Inflammatory macrophage treated with lipopolysaccharide for 1 hour (primary cell): Measurements from ENCODE around the gene ST3GAL3.

Source experiments
- DNase-seq, 2 donors: peaks; one replicate each; pipeline ENCODE4 v3.0.0-alpha.2; 2020 to 2022

ST3GAL3 gene

DNA sequence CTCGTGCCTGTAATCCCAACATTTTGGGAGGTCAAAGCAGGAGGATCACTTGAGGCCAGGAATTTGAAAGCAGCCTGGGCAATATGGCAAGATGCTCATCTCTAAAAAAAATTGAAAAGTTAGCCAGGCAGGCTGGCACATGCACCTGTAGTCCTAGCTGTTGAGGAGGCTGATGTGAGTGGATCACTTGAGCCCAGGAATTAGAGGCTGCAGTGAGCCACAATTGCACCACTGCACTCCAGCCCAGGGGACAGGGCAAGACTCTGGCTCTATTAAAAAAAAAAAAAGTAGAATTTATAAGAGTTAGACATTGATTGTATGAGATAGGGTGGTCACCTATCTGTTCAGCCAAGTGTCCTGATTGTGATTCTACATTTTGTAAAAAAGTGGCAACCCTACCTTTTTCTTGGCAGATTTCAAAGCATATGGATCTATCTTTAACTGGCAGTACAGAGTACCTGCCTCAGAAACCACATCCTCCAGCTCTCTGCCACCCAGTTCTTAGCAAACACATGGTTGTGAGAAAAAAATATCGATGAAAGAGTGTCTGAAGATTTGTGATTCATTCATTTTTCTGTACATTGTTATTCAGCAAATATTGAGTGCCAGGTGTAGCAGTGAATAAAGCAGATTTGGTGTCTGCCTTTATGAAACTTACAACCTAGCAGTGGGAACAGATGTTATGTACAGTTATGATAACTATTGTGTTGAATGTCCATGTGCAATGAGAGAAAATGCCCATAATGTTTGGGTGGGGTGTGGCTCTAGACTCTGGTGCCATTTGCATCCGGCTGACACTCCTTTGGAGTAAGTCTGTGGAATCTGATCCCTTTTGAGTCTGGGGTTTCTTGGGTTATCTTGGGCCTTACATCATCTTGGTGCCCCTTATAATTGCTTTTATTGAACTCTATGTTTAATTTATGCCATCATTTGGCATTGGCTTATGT lies 82.5 kb downstream of the ST3GAL3 start:
- DNase-seq: no peak

DNA sequence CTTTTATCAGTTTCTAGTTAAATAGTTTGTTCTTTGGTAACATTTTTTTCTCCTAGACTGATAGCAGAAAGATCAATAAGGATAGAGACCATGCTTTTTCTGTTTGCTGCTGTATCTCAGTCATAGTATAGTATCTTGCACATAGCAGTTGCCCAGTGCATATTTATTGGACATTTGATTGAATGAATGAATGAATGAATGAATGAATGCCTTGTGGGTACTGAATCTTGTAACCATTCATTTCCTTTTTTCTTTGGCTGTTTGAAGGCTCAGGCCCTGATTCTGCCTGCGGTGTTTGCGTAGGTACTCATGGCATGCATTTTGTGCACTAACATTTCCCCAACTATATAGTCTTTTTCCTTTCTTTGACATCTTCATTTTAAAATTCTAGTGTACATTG lies 83.9 kb downstream of the ST3GAL3 start:
- no peak for DNase-seq

DNA sequence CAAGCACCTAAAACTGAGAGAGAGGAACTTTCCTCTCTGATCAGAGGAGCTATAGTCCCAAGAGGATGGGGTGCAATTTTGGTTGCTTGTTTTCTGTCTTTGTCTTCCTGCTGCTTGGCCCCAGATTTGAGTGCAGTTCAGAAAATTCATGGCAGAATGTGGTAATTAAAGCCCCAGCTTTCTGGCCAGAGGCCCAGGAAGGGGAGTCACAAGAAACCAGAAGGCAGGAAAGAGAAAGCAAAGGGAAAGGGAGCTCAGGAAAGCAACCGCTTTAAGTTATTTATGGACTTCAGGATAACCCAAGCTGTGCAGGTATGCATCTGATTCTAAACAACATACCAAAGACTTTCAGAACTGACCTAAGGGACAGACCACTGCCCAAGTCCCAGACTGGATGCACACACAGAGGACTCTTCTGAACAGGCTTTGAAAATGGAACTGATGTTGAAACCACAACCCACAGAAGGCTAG lies 88.8 kb downstream of the ST3GAL3 start:
- no peak for DNase-seq

DNA sequence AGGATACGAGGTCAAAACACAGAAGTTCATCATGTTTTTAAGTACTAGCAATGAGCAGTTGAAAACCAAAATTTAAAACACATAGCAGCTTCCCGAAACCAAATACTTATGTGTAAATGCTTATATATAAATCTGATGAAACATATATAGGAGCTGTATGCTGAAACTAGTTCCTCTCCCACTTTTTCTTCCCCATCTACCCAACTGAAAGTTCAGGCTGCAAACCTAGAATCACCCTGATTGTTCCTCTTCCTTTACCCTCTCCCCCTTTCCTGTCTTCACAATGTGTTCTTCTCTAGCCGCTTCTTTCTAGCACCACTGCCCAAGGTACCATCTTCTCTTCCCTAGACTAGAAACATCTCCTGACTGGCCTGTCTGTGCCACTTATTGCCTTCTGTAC lies 90.6 kb downstream of the ST3GAL3 start:
- peak; percentile 21 to 31 for DNase-seq

DNA sequence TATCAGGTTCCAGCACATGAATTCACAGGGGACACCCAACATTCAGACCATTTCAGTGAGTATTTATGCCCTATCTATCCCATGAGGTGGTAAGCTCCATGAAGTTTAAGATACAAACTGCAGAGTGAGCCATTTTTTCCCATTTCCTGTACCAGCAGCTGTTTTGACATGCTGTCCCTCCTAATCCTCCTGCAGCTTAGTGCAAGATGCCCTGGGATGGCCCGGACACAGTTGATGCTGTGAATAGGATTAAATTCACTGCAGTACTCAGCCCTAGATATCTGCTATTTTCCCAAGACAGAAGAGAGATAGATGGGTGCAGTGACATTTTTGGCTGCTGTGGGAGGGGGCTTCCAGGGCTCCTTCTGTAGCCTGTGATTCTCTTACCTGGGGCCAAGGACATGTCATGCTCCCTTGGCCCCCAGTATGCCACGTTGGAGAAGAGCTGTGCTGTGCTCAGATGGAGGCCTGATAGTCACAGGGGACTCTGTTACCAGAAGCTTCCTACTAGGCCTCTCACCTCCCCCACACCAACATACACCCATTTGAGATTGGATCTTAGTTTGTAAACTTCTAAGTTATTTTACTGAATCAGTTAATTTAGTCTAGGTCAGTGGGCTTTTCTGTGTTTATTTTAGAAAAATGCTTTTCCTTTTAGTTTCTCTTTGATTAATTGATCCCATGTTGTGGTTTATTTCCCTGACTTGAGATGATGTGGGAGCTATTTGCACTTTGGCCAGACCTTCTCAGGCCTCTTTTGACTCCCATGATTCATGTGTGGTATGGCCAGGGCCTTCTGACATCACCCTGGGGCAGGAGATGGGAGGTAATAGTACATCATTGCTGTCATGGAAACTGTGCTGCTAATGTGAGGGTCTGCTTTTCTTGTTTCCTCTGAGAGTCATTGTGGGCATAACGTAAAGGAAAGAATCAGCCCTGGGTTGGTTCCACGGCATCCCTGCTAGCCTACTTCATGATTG lies 92.6 kb downstream of the ST3GAL3 start:
- DNase-seq: no peak

DNA sequence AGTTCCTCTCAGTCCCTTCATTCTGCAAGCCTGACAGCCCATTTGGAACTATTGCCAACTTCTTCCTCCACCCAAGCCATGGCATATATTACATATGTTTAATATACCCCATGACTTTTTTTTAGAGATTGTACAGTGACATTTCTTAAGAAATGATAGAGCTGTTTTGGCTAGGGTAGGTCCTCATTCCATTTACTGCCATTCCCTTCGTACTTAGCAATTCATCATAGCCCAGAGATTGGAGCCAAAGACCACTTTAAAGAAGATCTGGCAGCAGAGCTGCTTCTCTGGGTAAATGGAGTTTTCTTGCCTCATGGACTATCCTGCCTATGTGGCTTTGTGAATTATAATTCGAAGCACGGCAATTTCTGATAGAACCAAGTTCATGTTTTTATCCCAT lies 93.4 kb downstream of the ST3GAL3 start:
- no peak for DNase-seq

DNA sequence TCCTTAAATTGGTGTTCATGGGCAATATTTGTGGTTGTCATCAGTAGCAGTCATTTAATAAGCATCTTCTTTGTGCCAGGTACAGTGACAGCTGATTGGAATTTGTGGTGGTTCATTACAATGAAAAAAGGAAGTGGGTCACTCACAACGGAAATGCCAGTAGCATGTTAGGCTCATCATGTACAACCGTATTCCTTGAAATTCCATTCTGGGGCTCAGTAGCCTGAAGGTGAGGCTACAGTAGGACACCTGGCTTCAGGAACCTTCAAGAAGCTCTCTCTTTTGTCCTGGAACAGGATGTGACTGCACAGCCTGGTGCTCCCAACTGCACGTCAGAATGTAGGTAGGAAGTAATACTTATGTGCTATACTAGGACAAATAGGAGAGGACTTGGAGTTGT lies 93.9 kb downstream of the ST3GAL3 start:
- no peak for DNase-seq

DNA sequence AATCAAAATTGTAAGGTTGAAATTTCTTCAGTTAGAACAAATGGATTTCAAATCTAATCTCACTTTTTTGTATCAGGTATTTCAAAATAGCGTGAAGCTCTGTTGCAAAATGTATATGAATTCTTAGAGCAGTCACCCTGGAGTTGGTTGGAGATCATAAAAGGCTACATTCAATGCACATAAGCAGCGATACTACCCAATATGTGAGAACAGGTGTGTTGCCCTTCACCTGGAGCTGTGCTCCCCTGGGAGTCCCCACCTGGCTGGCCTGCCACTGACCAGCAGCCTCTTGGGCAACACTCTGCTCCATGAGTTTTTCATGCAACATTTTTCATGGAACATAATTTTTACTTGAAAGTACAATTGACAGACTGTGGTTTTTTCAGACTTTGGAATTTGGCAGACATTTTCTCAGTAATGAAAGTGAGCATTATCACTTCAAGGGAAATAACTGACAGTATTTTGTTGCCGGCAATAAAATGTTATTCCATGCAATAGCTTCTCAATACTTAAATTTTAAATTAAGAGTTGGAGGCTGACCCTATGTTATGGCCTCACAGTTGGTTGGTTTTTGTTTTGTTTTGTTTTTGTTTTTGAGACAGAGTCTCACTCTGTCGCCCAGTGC lies 95.1 kb downstream of the ST3GAL3 start:
- no peak for DNase-seq

DNA sequence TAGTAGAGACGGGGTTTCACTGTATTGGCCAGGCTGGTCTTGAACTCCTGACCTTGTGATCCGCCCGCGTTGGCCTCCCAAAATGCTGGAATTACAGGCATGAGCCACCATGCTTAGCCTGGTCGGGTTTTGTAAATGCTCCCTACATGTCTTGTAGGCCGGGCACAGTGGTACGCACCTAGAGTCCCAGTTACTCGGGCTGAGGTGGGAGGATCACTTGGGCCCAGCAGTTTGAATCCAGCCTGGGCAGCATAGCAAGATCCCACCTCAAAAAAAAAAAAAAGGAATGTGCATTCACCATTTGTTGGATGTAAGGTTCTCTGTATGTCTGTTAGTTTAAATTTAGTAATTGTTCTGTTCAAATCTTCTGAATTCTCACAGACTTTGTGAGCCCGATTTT lies 95.8 kb downstream of the ST3GAL3 start:
- DNase-seq: no peak

DNA sequence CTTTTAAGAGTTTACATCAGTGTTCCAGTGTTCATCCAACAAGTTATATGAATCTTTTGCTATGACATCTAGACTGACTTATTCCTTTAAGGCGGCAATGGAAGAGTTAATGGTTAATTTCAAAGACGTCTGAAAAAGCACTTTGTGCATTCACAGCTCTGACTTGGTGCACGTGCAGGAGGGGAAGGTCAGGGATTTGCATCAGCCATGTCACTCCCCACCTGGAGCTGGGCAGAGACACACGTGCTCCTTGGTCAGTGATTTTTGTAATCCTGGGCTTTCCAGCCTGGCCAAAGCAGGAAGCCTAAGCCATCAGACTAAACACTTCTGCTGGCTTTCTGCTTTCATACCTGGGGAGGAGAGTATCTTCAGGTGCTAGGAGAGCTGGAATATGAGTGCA lies 96.3 kb downstream of the ST3GAL3 start:
- no peak for DNase-seq

DNA sequence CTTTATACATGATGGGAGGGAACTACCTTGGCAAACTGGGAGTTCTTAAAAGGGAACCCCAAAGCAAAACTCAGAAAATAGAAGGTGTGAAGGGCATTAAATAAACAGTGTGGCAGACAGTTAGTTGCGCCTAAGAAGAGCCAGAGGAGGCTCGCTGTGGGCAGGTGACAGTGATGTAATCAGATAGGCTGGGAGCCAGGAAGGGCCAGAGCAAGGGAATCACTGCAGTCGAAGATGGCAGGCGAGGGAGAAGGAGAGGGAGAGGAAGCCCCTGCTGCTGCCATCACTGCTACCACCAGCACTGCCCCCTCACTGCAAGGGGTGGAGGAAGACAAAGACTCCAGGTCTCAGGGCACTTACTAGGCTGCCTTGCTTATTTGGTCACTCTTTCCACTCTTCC lies 97.2 kb downstream of the ST3GAL3 start:
- no peak for DNase-seq

DNA sequence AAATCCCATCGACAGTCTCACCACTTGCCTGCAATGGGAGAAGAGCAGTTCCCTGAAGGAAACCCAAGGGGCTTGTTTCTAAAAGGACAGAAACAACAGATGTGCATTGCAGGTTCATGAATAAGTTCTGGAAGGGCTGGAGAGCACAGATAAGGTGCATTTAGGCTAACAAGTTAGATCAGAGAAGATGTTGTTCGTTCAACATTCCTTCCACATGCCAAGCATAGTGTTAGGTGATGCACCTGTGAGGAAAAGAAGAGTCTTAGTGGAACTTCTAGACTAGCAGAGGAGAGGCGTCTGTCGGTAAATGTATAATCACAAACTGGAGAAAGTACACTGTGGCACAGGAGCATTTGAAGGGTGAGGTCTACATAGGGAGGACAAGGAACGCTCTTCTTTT lies 98.0 kb downstream of the ST3GAL3 start:
- DNase-seq: no peak

DNA sequence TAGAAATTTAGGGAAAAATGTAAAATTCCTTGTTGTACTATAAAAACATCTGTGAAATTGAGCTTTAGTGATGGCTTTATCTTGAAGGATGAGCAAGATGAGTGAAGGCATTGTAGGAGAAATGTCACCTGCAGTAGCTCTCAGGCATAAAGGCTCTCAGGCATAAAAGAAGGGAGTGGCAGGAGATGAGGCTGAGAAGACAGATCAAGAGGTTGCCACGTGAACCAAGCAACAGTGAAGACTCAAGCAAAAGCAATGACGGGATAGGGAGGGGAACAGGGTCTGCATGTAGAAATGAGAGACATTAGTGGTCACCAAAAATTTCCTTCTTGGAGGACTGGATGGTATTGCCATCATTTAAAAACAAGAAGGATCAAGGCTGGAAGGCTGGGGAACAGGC lies 98.8 kb downstream of the ST3GAL3 start:
- no peak for DNase-seq

DNA sequence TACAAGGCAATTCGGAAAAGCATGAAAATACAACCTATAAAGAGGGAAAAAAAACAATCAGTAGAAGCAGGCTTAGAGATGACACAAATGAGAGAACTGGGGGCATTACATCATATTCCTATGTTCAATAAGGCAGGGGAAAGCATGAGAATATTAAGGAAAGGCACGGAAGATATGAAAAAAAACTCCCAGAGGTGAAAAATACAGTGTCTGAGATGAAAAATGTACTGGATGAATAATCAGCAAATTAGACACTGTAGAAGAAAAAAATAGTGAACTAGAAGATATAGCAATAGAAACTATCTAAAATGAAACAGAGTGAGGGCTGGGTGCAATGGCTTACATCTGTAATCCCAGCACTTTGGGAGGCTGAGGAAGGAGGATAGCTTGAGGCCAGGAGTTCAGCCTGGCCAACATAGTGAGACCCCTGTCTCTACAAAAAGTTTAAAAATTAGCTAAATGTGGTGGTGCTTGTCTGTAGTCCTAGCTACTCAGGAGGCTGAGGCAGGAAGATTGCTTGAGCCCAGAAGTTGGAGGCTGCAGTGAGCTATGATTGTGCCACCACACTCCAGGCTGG lies 101.8 kb downstream of the ST3GAL3 start:
- DNase-seq: no peak

DNA sequence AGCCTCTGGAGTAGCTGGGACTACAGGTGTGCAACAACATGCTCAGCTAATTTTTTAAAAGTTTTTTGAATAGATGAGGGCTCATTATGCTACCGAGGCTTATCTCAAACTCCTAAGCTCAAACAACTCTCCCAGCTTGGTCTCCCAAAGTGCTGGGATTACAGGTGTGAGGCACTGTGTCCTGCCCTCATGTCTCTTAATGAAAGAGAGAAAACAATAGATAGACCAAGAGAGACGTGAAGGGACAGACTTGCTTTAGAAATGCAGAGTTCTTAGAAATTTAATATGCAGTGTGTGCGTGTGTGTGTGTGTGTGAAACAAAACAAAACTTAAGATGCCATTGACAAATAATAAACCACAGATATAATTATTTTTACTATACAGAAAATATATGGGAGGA lies 105.2 kb downstream of the ST3GAL3 start:
- DNase-seq: no peak

DNA sequence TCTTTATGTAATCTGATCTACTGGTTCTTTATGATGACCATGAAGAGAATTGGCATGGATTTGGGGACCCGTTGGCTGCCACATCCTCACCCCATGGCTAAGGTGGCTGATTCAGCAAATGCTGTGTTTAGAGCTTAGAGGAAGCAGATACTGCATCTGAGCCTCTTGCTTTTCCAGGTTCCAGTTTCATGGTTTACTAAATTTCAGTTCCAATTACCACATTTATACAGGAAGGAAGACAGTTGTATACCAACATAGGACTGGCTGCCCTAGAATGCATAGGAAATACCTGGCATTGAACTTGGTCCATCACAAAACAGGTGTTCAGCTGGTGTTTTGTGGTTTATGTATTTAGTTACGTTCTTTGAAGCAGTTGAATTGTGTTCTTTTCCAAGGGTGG lies 107.1 kb downstream of the ST3GAL3 start:
- DNase-seq: no peak

DNA sequence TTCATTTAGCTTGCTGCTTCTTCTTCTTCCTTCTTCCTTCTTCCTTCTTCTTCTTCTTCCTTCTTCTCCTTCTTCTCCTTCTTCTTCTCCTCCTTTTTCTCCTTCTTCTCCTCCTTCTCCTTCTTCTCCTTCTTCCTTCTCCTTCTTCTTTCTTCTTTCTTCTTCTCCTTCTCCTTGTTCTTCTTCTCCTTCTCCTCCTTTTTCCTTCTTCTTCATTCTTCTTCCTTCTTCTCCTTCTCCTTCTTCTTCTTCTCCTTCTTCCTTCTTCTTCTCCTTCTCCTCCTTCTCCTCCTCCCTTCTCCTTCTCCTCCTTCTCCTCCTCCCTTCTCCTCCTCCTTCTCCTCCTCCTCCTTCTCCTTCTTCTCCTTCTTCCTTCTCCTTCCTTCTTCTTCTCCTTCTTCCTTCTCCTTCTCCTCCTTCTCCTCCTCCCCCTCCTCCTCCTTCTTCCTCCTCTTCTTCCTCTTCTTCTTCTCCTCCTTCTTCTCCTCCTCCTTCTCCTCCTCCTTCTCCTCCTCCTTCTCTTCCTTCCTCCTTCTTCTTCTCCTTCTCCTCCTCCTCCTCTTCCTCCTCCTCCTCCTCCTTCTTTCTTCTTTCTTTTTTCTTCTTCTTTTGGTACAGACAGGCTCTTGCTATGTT lies 110.1 kb downstream of the ST3GAL3 start:
- no peak for DNase-seq

DNA sequence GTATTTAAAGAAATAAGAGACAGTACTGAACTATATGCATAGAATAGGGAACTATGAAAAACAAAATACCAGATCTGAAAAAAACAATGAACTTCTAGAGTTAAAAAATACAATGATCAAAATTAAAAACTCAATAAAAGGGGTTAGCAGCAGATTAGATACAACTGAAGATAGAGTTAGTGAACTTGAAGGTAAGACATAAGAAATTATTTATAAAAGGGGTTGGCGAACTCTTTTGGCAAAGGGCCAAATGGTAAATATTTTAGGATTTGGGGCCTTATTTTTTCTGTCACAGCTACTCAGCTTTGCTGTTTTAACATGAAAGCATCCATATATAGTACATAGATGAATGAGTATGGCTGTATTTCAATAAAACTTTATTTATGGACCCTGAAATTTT lies 111.4 kb downstream of the ST3GAL3 start:
- DNase-seq: no peak

DNA sequence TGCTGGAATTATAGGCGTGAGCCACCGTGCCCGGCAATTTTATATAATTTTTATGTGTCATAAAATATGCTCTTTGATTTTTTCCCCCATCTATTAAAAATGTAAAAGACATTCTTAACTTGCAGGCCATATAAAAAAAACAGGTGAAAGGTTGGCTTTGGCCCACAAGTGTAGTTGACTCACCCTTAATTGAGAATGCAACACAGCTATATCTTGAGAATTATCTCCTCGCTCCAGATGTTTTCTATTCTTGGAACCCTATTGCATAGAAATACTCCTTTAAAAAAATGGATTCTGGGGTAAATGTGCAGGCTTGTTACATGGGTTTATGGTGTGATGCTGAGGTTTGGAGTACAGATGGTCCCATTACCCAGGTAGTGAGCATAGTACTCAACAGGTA lies 112.0 kb downstream of the ST3GAL3 start:
- DNase-seq: no peak

DNA sequence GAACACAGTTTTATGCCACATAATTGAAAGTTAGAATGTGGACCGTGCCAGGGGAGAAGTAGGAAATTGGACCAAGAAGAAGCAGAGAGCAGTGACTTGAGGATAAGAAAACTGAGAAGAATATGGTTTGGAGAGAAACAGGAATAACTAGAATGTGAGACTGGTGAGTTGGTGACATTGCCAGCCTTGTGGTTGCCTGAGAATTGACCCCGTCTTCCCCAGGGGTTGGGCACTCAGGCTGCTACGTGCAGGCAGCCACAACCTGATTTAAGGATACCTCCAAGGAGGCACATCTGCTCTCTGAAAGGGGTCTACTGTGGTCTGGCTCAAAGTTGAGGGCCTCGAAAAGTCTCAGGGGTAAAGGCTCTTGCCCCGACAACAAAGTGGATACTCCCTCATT lies 114.1 kb downstream of the ST3GAL3 start:
- DNase-seq: no peak

DNA sequence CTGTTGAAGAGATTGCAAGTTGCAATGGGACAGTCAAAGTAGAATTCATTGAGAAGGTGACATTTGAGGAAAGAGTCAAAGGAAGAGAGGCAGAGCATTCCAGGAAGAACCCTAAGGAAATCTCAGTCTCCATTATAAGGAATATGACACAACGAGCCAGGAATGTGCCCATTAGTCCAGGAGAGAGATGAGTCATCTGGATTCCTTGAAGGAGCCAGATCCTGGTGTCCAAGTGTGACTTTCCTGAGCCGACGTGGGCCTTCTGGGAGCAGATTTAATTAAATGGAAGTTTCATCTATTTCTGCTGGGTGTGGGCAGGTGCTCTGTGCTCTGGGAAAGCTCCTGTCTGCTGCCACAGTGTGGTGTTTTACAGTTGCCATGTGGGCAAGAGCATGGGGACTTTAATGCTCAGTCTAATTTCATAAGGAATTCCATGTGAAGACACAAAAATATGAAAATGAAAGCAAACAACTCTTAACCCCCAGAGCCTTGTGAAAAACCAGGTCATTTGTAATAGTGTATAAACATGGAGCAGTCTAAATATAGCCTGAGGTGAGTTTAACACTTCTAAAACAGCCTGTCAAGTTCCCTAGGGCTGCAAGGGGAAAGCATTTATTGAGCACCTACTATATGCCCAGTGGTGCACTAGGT lies 114.8 kb downstream of the ST3GAL3 start:
- no peak for DNase-seq

DNA sequence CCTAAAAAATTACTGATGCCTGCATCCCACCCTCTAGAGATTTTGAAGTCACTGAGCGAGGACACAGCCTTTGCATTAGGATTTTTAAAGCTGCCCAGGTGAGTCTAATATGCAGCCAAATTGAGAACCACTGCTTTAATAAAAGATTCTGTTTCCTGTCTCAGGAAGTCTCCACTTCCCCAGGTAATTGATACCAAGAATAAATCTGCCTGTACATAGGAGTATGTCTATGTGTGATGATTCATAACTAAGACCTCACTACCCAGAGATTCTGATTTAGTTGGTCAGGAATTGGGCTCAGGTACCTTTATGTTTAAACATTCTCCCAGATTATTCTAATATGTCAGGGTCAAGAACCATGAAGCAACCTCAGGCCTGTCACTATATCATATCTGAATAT lies 117.5 kb downstream of the ST3GAL3 start:
- DNase-seq: no peak
